ENCODE data around the gene MAP1LC3A.

Gene MAP1LC3A

DNA sequence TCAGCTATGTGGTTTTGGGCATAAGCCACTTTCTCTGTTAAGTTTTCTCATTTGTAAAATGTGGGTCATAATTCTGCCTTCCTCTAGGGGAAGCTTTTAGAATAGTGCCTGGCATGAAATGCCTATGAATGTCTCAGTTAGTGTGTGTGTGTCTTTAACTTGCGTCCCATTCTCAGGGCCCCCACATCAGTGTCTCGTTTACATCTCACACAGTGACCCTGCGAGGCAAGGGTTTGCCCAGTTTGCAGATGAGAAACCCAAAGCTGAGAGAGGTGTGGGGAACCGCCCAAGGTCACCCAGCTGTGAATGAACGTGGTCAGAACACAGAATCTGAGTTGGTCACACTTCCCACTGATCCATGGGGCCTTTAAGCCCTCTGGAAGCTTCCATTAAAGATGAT is 28.2 kb upstream of the MAP1LC3A start:
- no peak for DNase-seq

DNA sequence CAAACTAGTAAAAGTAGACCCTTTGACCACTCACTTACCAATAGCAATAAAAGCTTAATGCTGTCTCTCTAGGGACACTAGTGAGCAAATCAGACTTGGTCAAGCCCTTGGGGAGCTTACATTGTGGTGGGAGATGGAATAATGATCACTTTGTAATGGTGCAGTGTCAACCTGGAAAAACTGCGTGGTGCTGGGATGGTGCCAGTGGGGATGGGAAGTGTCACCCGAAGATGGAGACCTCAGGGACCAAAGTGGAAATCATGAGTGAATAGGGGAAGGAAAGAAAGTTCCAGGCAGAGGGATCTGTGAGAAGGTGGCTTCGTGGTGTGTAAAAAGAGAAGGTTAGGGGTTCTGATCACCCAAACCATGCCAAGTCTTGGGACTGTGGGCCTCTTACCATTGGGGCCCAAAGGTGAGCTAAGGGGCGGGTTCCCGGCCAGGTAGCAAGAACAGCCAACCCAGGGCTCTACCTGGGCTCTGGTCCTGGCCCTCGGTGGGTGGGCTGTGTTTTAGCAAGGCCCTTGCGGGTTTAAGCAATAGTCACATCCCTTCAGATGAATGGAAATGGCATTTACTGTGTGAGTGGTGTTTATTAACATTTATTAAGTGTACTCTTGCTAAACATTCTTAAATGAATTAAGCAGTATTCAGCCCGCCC is 26.8 kb upstream of the MAP1LC3A start:
- no peak for DNase-seq

DNA sequence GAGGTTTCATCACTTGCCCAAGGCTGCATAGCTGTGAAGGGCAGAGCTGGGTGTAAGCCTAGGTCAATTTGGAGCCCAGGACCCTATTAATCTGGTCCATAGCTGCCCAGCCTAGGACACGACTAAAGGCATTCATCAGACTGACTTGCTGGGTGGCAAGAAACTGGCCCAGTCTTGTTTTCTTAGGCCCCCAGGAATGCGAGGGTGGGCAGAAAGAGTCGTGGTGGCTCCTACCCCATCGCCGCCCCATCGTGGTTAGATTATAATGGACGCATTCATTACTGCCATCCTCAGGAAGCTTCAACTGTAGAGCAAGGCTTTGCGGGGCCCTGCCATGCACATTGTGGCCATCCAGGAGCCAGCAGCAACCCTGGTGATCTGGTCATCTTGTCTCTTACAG is 26.2 kb upstream of the MAP1LC3A start:
- no peak for DNase-seq

DNA sequence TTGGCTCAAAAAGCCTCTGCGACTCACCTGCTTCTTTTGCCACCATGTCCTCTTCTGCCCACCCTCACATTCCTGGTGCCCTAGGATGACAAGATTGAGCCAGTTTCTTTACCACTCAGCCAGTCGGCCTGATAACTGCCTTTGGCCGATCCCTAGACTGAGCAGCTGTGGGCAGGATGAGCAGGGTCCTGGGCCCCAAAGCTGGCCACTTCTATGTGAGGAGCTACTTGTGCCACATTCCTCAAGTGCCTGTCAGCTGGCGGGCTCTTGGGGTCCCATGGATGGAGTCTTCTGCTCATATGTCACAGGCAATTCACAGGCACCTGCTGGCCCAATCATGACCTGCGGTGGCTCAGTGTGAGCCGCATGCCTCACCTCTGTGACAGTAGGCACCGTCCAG is 25.8 kb upstream of the MAP1LC3A start:
- no peak for DNase-seq

DNA sequence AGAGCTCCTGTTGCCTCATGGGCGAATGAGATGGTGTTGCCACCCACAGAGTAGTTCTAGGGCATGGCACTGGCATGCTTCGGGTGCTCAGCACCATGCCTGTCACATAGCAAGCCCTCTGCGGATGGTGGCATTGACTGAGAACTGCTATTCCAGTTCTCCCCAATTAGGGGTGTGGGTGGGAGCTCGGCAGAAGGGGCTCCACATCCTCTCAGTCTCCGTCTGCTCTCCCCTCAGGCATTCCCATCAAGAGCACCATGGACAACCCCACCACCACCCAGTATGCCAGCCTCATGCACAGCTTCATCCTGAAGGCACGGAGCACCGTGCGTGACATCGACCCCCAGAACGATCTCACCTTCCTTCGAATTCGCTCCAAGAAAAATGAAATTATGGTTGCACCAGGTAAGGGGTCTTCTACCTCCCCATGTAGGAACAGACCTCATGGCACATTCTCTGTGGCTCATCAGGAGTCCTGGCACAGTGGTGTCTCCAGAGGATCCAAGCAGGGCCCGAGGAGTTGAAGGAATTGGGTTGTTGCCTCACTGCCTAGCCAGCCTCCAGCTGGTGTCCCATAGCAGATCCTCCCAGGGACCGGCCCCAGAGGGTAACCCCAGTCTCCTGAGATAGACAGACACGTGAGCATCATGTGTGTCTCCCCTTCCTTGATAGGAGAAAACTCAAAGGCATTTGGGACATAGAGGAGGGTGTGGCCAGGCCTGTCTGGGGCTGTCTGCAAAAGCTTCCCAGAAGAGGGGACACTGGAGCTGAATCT is 23.9 kb upstream of the MAP1LC3A start:
- no peak for DNase-seq

DNA sequence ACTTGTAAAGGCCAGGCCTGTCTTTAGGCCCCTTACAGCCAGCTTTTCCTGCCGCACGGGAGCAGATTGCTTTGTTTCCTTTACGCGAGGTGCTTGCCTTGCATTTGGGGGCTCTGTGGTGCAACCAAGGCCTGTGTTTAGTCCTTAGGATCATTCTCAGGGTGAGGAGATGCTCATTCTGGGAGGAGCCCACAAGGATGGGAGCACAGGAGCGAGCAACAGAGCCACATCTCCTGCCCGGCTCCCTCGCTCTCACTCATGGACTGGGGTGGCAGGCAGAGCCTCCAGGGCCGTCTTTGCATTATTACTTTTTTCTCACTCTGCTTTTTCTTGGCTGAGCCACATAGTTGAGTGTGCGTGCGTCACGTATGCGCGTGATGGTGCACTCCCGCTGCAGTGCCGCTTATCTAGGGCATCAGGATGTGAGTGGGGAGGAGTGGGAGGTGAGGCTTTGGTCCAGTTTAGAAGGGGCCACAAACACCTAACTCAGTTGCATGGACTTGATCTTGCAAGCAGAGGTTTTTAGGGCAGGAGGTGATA is 23.1 kb upstream of the MAP1LC3A start:
- DNase-seq = no peak

DNA sequence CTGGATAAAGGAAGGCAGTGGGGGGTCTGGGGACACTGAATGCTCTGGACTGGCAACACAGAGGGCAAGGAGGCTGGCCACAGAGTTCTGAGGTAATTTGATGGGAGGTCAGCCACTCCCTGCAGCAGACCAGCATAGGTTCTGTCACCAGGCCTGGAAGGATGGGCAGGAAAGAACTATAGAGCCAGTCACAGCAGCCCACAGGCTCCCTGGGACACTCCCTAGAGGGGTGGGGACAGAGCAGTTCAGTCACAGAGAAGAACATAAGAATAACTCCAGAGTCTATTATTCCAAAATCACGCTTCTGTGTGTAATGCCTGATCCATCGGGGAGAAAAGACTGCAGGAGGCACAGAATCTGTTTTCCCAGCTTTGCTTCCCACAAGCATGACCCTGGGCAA is 22.7 kb upstream of the MAP1LC3A start:
- DNase-seq = no peak

DNA sequence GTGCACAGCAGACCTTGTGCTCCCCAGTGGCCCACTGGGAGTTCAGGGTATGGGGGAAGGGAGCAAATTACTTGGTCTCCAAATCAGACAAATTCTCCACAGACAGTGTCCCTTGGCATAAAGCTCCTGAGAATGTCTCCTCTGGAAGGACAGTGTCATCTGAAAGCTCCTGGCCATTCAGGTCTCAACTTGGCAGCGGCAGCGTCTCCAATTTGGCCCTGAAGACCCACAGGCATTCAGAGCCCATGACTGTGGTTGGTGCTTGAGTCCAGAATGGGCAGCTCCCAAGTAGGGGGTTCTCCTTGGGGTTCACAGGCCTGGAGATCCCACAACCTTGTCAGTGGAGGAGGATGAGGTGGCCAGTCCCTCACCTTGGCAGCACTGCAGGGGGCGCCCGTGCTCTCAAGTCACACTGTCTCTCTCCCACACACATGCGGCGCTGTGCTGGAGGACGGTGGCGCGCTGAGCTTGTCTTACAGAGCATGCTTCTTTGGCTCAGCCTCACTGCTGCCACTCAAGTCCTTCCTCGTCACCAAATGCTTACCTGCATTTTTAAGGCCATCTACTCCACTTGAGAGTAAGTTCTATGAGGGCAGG is 21.6 kb upstream of the MAP1LC3A start:
- peak in 4 of 5 experiments; percentile 23 to 68 (median 44) for DNase-seq

DNA sequence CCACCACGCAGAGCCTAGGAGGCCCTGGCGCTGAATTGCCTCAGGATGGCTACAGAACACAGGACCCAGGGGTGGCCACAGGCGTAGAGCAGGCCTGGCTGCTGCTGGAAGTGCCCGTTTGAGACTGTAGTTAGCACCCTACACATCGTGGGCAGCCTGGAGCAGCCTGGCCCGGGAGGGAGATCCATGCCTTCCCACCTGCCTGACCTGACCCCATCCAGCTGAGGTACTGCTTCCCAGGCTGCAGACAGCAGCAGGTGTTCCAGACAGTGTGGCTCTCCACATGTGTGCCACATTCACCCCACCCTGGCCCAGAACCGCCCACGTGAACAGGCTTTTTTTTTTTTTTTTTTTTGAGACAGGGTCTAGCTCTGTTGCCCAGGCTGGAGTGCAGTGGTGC is 20.9 kb upstream of the MAP1LC3A start:
- no peak for DNase-seq

DNA sequence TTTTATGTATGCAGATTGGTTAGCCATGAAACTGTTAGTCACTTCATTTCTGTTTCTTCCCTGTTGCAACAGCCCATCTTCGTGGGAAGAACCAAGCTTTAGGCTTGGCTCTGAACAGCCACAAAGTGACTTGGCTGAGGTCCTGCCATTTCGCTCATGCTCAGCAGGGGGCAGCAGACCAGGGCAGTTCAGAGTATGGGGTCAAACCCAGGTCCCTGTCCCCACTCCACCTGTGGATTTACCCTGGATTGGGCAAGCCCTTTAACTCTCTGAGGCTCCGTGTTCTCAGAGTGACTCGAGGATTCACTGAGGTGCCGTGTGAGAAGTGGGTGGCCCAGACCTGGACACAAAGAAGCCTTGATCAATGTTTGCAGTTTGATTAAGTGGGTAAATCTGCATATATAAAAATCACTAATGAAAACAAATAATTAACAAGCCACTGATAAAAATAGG is 19.8 kb upstream of the MAP1LC3A start:
- DNase-seq = peak in 4 of 5 experiments; percentile 16 to 43 (median 36)

DNA sequence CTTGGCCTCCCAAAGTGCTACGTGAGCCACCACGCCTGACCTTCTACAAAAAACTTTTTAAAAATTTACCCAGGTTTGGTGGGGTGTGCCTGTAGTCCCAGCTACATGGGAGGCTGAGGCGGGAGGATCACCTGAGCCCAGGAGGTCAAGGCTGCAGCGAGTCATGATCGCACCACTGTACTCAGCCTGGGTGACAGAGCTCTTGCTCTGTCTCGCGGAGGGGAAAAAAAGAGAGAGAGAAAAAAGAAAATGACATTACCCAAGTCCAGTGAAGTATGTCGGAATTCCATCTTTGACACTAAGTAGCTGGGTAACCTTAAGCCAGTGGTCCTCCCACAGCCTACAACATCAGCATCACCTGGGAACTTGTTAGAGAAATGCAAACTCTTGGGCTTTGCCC is 18.8 kb upstream of the MAP1LC3A start:
- DNase-seq = no peak

DNA sequence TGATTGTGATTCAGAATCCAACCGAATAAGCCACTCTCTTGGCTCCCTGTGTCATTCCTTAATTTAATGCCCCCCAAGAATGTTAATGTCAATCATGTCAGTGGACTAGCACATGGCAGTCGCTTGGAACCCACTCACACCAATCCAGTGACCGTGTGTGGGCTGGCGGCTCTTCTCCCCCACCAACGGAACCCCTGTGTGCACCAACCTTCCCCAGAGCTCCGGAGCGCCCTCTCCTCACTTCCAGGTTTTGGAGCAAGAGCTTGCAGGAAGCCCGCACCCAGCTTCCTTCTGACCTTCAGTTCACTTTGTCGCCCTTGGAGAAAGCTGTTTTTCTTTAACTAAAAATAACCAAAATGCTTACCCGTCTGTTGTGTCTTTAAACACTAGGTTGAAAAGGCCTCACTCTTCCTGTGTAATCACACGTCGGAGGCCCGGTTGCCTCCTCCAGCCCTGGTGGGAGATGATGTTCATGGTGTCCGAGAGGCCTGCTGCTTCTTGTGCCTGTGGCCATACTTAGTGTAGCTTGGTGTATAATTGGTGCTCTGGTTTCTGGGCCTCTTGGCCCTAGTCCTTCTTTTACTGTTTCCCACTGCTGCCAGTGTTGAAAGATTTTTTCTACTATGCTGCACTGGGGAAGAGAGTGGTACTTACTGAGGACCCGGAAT is 17.8 kb upstream of the MAP1LC3A start:
- no peak for DNase-seq

DNA sequence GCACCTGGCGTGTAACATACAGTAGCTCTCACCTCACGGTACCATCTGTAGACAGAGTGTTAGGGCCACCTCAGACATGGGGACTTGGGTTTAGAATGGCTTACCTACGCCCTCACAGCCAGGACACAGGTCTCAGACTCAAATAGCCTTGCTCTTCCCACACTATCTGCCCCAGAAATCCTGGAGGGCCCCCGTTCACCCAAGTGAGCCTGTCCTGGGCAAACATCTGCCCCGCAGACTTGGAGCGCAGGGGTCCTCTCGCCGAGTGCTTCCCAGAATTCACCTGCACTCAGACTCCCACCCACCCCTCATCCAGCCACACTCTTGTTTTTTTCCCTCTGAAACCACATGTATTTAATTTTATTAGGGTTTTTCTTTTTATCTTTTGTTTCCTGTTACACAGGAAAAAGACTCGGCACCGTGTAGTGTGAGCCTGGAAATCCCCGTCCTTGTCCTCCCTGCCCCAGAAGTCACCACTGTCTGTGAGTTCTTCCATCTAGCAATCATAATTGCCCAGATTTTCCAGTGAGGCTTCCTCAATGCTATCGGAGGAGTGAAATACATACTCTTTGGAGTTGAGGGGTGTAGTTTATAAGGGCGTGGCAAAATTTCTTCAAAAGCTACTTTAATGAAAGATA is 17.1 kb upstream of the MAP1LC3A start:
- DNase-seq = peak in 2 of 5 experiments; percentile 35

DNA sequence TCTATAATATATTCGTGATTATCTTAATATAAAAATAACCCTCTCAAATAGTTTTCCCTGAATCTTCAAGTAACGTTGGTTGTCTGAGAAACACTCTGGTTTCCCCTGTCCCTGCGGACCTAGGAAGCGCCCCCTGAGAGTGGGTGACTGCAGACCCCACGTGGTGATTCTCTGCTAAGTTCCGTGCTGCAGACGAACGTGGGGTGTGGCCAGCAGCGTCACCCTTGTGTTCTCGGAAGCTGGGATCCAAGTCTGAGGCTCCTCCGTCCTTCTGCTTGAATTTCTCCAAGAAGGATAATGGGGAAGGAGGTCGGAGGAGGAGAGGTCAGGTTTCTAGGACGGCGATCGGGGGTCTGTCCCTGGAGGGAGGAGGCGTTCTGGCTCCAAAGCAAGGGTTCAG is 16.6 kb upstream of the MAP1LC3A start:
- no peak for DNase-seq

DNA sequence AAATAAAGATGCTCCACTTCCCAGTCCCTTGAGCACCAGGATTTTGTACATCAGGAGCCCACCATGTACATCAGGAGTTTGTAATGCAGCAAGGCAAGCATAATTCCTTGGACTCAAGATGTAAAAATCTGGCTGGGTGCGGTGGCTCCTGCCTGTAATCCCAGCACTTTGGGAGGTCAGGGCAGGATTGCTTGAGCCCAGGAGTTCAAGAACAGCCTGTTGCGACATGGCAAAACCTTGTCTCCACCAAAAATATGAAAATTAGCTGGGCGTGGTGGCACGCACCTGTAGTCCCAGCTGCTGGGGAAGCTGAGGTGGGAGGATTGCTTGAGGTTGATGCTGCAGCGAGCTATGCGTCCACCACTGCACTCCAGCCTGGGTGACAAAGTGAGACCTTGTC is 16.1 kb upstream of the MAP1LC3A start:
- no peak for DNase-seq

DNA sequence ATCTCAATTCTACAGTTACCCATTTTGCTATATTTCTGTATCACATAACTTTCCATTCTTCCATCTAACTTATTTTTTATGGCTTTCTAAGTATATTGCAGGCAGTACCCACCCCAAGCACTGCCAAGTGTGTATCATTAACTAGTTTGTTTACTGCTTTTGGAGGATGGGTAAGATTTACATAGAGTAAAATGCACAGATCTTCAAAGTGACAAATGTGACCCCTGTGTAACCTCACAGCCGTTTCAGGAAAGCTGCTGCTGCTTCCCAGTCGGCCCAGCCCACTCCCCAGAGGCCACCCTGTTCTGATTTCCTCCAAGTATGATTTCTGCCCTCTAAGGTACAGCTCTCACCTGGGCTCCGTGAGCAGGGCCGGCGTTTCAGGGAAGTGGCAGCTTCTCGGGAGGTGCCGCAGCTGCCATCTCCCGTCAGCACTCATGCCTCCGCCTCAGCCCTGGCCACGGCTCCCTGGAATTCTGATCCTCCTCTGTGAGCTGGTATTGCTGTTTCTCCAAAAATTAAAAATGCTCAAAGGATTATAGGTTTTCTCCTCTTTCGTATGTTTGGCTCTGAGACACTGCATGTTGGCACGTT is 15.0 kb upstream of the MAP1LC3A start:
- no peak for DNase-seq

DNA sequence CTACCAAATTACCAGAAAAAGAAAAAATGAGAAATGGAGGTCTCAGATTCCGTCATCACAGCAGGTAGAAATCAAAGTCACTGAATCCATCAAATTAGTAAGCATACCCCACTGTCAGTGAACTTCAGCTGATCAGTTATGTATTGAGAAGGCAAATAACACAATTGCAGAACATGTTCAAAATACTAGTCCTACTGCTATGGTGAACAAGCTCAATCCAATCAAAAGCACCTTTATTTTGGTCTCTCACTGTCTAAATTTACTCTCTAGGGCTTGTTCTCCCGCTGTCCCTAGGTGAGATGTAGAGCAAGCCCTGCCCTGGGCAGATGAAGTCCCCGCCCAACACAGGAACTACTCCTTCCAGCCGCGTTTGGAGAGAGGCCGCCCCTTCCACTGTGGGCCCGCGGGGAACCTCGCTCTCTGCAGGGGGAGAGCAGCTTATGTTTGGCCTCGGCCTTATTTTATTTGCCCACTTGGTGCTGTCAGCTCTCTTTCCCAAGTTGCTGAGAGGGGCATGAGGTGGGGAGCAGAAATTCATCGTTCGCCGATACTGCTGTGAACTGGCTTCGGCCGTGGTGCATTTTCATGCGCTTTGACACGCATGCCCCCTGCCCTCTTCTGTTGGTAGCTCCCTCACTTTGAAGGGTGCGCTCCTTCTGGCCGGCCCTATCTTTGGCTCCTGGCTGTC is 14.3 kb upstream of the MAP1LC3A start:
- no peak for DNase-seq

DNA sequence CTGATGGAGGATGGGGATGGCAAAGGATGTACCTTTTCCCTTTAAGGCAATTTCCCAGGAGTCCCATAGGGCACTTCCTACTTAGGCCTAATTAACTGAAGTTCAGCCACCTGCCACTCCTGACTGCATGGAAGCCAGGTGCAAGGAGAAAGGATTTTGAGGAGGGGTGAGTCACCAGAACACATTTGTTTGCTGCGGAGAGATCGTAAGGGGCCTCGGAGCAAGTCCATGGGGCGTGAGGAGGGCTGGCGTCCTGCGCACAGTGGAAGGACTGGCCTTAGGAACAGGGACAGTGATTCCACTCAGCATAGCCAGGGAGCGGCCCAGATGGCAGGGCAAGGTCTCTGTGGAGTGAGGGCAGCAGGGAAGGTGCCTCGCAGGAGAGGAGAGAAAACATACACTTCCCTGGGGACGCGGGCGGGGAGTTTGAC is 11.8 kb upstream of the MAP1LC3A start:
- DNase-seq = no peak

DNA sequence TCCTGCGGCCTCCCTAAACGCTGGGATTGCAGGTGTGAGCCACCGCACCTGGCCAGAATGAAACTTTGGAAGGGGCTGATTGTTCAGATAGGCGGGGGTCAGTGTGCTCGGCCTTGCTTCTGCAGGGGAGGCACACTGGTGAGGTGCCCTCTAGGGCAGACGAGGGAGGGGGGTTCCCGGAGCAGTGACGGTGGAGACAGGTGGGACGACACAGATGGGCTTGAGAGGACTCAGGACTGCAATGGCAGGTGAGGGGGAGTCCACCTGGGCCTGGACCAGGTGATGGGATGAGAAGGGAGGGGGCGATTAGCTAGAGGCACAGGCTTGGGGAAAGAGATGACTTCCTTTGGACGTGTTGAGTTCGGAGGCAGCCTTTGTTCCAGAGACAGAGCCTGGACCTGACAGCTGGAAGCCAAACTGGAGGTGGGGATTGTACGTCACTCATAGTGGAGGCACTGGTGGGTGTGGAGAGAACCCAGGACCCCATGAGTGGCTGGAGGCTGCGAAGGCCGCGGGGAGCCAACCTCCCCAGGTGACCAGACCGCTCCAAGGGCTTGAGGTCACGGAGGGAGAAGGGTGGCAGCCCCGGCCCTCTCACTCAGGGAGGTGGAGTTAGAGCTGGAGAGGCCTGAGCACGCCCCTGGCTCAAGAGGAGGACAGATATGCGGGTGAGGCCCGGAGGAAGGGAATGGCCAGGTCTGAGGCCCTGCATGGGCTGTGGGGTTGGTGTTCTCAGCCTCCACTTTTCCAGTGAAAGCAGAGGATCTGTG is 10.5 kb upstream of the MAP1LC3A start:
- no peak for DNase-seq

DNA sequence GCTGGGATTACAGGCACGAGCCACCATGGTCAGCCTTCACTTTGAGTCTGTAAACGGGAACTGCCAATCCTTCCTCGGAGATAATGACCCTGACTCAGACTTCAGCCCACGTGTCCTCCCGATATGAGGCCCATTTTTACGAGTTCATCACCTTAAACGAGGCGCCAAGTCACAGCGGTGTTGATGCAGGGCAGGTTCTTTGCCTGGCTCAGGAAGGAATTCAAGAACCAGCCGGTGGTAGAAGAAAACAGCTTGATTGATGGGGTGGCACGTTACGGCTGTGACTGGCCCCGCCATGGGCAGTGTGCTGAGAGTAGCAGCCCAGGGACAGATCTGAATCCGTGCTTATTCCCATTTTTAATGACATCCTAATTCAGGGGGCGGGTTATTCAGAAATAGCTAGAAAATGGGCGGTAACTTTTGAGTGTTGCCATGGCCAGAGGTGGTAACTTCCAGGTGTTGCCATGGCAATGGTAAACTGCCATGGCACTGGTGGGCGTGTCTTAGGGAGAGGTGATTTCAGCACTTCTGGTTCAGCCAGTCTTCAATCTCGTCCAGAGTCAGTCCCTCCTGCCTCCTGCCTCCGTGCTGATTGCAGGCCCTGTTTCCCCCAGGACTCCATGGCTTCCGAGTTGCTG is 9.1 kb upstream of the MAP1LC3A start:
- peak in 1 of 5 experiments; percentile 43 for DNase-seq

All from T-helper 2 cell (primary cell).